Activated CD4-positive, alpha-beta T cell treated with anti-CD3 and anti-CD28 coated beads, Interleukin-2, amount 10 ng/mL, durations not matched to agents 24 days and 14 days (primary cell): Measurements from ENCODE around the gene OR12D2. TPM values are rescaled to one million over a fixed set of nuclear protein-coding genes. Genes with fewer than 3 reads are reported as not detected.
"Not testable (repeated sequence)": the region's sequence is repeated elsewhere in the genome, so short reads cannot be mapped to it uniquely, and the experiment has no call there.

Experiments used
- DNase-seq: peaks from one replicate; pipeline ENCODE4 v3.0.0; 2022
- H3K27ac Mint-ChIP-seq: one replicate; pipeline ENCODE4 v1.8.0; 2022; ENCODE audit warnings: mild to moderate bottlenecking, mixed read lengths
- H3K27me3 Mint-ChIP-seq: one replicate; pipeline ENCODE4 v1.8.0; 2022; ENCODE audit warnings: mixed read lengths
- H3K36me3 Mint-ChIP-seq: one replicate; pipeline ENCODE4 v1.8.0; 2022; ENCODE audit warnings: low read depth, mild to moderate bottlenecking, mixed read lengths
- H3K4me1 Mint-ChIP-seq: one replicate; pipeline ENCODE4 v1.8.0; 2021; ENCODE audit warnings: mixed read lengths
- H3K4me3 Mint-ChIP-seq: one replicate; pipeline ENCODE4 v1.8.0; 2022; ENCODE audit warnings: mild to moderate bottlenecking, moderate library complexity, mixed read lengths
- H3K9me3 Mint-ChIP-seq: one replicate; pipeline ENCODE4 v1.8.0; 2021; ENCODE audit warnings: mixed read lengths
- intact Hi-C: fragments of 100-400 bp; cut with micrococcal nuclease; formaldehyde crosslinking; loops from one replicate; pipeline ENCODE4 v1.15.1; 2023
- total RNA-seq: library from RNA; stranded (reverse); gene quantifications from 2 replicates; pipeline ENCODE4 v1.2.3, GENCODE V29; 2022

Gene OR12D2
- not detected in 2 replicates for total RNA-seq

GRCh38 chr6:29395331-29395730 lies at the start of gene OR12D2:
Gene OR12D2 (plus strand): TSS chr6:29395631. CDS start chr6:29396700, 1,069 bp downstream.
- Mint-ChIP-seq H3K4me3 (no peak within 1 kb of the TSS), H3K27ac (no peak within 1 kb of the TSS), H3K4me1 (no peaks in the 10 kb centered on the region), H3K27me3 (peaks cover 12% of the 10 kb centered on the region), H3K9me3 (no peaks in the 10 kb centered on the region), H3K36me3 (no peaks in the 10 kb centered on the region)
- intact Hi-C loops: no loop called here
- DNase-seq: no peak

- intact Hi-C loops, H3K4me1 Mint-ChIP-seq, H3K27ac Mint-ChIP-seq, H3K4me3 Mint-ChIP-seq, H3K36me3 Mint-ChIP-seq, DNase-seq: not testable (repeated sequence)
- H3K9me3 Mint-ChIP-seq: peaks cover 12% of the 10 kb centered on the region
- H3K27me3 Mint-ChIP-seq: peaks cover 10% of the 10 kb centered on the region
Observed at GRCh38 chr6:29349348-29349747, 46.1 kb upstream of the OR12D2 start.

GRCh38 chr6:29354980-29355379 lies 40.5 kb upstream of the OR12D2 start:
- H3K27me3 Mint-ChIP-seq: peaks cover 23% of the 10 kb centered on the region
- intact Hi-C loops: no loop called here
- H3K27ac Mint-ChIP-seq: no peak overlapping the region
- H3K9me3 Mint-ChIP-seq: peaks cover 12% of the 10 kb centered on the region
- H3K4me1 Mint-ChIP-seq: no peaks in the 10 kb centered on the region
- no peak overlapping the region for H3K4me3 Mint-ChIP-seq
- no peaks in the 10 kb centered on the region for H3K36me3 Mint-ChIP-seq
- no peak for DNase-seq

GRCh38 chr6:29355603-29356002 lies 39.8 kb upstream of the OR12D2 start:
- no peak overlapping the region for H3K27ac Mint-ChIP-seq

GRCh38 chr6:29368765-29369164 lies 26.7 kb upstream of the OR12D2 start, which contains the start of gene OR5V1:
Gene OR5V1 (minus strand): TSS chr6:29368865. CDS start chr6:29356195, 12,670 bp downstream.
- Mint-ChIP-seq H3K4me3 (no peak within 1 kb of the TSS), H3K27ac (no peak within 1 kb of the TSS), H3K27me3 (peaks cover 3% of the 10 kb centered on the region), H3K4me1 (no peaks in the 10 kb centered on the region), H3K9me3 (no peaks in the 10 kb centered on the region), H3K36me3 (no peaks in the 10 kb centered on the region)
- intact Hi-C loops: no loop called here
- DNase-seq: no peak

More at GRCh38 chr6:29355603-29356002, 39.8 kb upstream of the OR12D2 start:
- intact Hi-C loops: no loop called here
- H3K4me1 Mint-ChIP-seq: no peaks in the 10 kb centered on the region
- H3K4me3 Mint-ChIP-seq: no peak overlapping the region
- H3K36me3 Mint-ChIP-seq: no peaks in the 10 kb centered on the region
- peaks cover 23% of the 10 kb centered on the region for H3K27me3 Mint-ChIP-seq
- H3K9me3 Mint-ChIP-seq: peaks cover 12% of the 10 kb centered on the region
- DNase-seq: no peak

DNA sequence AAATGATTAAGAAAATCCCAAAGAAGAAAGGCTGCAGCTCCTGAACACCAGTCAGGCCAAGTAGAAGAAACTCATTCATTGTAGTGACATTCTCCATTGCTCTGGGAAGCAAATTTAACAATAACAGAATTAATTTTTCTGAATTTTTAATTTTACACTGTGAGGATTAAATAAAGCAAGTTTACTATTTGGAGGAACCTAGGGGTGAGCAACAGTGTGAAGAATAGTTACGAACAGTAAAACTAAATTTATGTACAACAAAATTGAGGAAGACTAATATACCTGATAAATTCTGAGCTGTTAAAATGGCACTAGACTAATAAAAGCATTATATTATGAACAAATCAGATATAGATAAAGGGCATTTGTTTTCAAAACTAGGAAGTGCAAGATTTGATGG lies 20.2 kb upstream of the OR12D2 start, which contains the start of gene OR12D3:
TSS of gene OR12D3 (minus strand) at position 101 of the 400 bp plus-strand sequence. CDS start at position 97, 4 bp downstream.
- intact Hi-C loops: no loop called here
- no peaks in the 10 kb centered on the region for H3K36me3 Mint-ChIP-seq
- no peak within 1 kb of the TSS for H3K27ac Mint-ChIP-seq
- H3K4me3 Mint-ChIP-seq: no peak within 1 kb of the TSS
- H3K9me3 Mint-ChIP-seq: no peaks in the 10 kb centered on the region
- DNase-seq: no peak
- no peaks in the 10 kb centered on the region for H3K4me1 Mint-ChIP-seq
- peaks cover 9% of the 10 kb centered on the region for H3K27me3 Mint-ChIP-seq

- H3K9me3 Mint-ChIP-seq: no peaks in the 10 kb centered on the region
- peaks cover 12% of the 10 kb centered on the region for H3K27me3 Mint-ChIP-seq
- intact Hi-C loops: no loop called here
- H3K27ac Mint-ChIP-seq: no peak overlapping the region
- DNase-seq: no peak
- no peaks in the 10 kb centered on the region for H3K36me3 Mint-ChIP-seq
- H3K4me1 Mint-ChIP-seq: no peaks in the 10 kb centered on the region
- H3K4me3 Mint-ChIP-seq: no peak overlapping the region
Observed at GRCh38 chr6:29376003-29376402, 19.4 kb upstream of the OR12D2 start.

GRCh38 chr6:29388533-29388932 lies 6.9 kb upstream of the OR12D2 start:
- no peak overlapping the region for H3K4me3 Mint-ChIP-seq
- H3K27me3 Mint-ChIP-seq: peaks cover 9% of the 10 kb centered on the region
- DNase-seq: no peak
- H3K4me1 Mint-ChIP-seq: no peaks in the 10 kb centered on the region
- H3K9me3 Mint-ChIP-seq: no peaks in the 10 kb centered on the region
- no peak overlapping the region for H3K27ac Mint-ChIP-seq
- no peaks in the 10 kb centered on the region for H3K36me3 Mint-ChIP-seq
- intact Hi-C loops: no loop called here

DNA sequence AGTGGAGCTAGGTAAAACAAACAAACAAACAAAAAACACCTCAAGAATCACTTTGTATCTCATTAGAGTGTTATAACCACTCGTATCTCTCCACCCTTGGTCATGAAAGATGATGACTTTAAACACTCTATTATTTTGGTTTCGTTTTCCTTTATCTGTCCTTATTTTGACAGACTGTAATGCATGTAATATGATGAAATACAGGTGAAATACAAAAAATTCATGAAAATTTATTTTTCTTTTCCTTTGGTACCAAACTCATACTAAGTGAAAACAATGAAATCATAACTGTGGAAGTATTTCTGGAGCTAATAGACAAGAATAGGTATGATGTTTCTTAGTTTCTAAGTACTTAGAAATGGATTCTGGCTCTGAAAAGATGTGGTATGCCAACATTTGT lies 4.1 kb downstream of the OR12D2 start:
- intact Hi-C loops: no loop called here
- no peak overlapping the region for H3K4me3 Mint-ChIP-seq
- no peaks in the 10 kb centered on the region for H3K4me1 Mint-ChIP-seq
- H3K27me3 Mint-ChIP-seq: peaks cover 14% of the 10 kb centered on the region
- no peaks in the 10 kb centered on the region for H3K36me3 Mint-ChIP-seq
- no peak overlapping the region for H3K27ac Mint-ChIP-seq
- DNase-seq: no peak
- H3K9me3 Mint-ChIP-seq: no peaks in the 10 kb centered on the region

GRCh38 chr6:29403801-29404200 lies 8.4 kb downstream of the OR12D2 start:
- intact Hi-C loops: no loop called here
- Mint-ChIP-seq H3K36me3 (no peaks in the 10 kb centered on the region), H3K27me3 (peaks cover 5% of the 10 kb centered on the region), H3K9me3 (peaks cover 5% of the 10 kb centered on the region), H3K27ac (no peak overlapping the region), H3K4me3 (no peak overlapping the region), H3K4me1 (no peaks in the 10 kb centered on the region)
- no peak for DNase-seq

GRCh38 chr6:29414588-29414987 lies 19.2 kb downstream of the OR12D2 start, which contains the start of gene OR12D1:
Gene OR12D1 (plus strand): TSS chr6:29414928.
- intact Hi-C loops: no loop called here
- Mint-ChIP-seq H3K36me3 (no peaks in the 10 kb centered on the region), H3K4me3 (no peak within 1 kb of the TSS), H3K9me3 (peaks cover 8% of the 10 kb centered on the region), H3K4me1 (no peaks in the 10 kb centered on the region), H3K27ac (no peak within 1 kb of the TSS), H3K27me3 (peaks cover 24% of the 10 kb centered on the region)
- no peak for DNase-seq

- intact Hi-C loops: no loop called here
- H3K27me3 Mint-ChIP-seq: peaks cover 17% of the 10 kb centered on the region
- H3K36me3 Mint-ChIP-seq: no peaks in the 10 kb centered on the region
- H3K9me3 Mint-ChIP-seq: no peaks in the 10 kb centered on the region
- H3K4me3 Mint-ChIP-seq: no peak overlapping the region
- no peak overlapping the region for H3K27ac Mint-ChIP-seq
- H3K4me1 Mint-ChIP-seq: no peaks in the 10 kb centered on the region
- no peak for DNase-seq
Observed at GRCh38 chr6:29419516-29419915, 24.1 kb downstream of the OR12D2 start.

DNA sequence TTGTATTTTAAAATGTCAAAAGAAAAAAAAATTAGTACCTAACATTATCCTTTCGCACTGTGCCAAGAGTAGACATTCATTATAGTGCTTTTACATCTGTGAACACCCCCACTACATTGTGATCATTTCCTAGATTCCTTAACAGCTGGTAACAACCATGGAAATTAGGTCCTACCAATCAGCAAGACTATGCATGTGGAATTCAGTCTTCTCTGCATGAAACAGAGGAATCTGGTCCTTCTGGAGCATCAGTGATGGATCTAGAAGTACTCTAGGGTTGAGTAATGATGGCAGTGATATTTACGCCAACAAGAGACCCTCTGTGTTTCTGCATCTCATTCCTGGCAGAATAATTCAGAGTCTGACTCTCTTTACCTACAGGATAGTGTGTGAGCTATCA lies 28.7 kb downstream of the OR12D2 start:
- Mint-ChIP-seq H3K27me3 (peaks cover 5% of the 10 kb centered on the region), H3K36me3 (no peaks in the 10 kb centered on the region), H3K27ac (no peak overlapping the region), H3K9me3 (no peaks in the 10 kb centered on the region), H3K4me1 (no peaks in the 10 kb centered on the region), H3K4me3 (no peak overlapping the region)
- intact Hi-C loops: no loop called here
- no peak for DNase-seq

- Mint-ChIP-seq H3K9me3 (no peaks in the 10 kb centered on the region), H3K4me3 (no peak overlapping the region), H3K27me3 (peaks cover 7% of the 10 kb centered on the region), H3K27ac (no peak overlapping the region), H3K36me3 (no peaks in the 10 kb centered on the region), H3K4me1 (no peaks in the 10 kb centered on the region)
- intact Hi-C loops: no loop called here
- DNase-seq: no peak
Observed at GRCh38 chr6:29424575-29424974, 29.1 kb downstream of the OR12D2 start.

DNA sequence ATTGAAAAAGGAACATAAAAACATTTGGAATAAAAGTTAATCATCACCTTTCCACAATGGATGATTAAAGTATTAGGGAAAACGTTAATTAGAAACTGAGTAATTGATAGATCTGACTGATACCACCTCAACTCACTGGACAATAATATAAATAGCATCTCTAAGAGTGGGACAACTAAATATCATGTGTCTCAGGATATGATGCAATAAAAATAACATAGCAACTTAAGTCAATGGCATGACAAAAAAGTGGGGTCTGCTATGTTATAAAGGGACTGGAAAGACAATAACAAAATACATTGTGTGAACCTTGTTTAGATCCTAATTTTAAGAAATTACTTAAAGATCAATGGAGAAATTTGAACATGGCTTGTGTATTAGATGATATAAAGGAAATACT lies 29.6 kb downstream of the OR12D2 start:
- Mint-ChIP-seq H3K36me3 (no peaks in the 10 kb centered on the region), H3K27ac (no peak overlapping the region), H3K4me3 (no peak overlapping the region), H3K9me3 (no peaks in the 10 kb centered on the region), H3K4me1 (no peaks in the 10 kb centered on the region), H3K27me3 (peaks cover 4% of the 10 kb centered on the region)
- intact Hi-C loops: no loop called here
- DNase-seq: no peak
